ENCODE data around the gene ARHGEF10L.

- TF ChIP-seq CTCF (IDR thresholded peaks at IDR 0.05; ENCODE audit: insufficient read depth, low read length): no peak
- no peak for TF ChIP-seq POLR2AphosphoS5 (IDR thresholded peaks at IDR 0.05; ENCODE audit: low read depth)
- TF ChIP-seq GABPA (IDR thresholded peaks at IDR 0.05; ENCODE audit: low read depth): no peak
Observed at GRCh38 chr1:17594690-17595601, 55.4 kb downstream of the ARHGEF10L start.
